HG03039 (cell line): ENCODE measurements around the gene CORO2B.

Experiments used
- ATAC-seq: cut with Tn5 transposase; IDR thresholded peaks from one replicate; pipeline ENCODE4 v1.9.1; 2021; ENCODE audit warnings: mild to moderate bottlenecking, moderate library complexity; ENCODE audit not compliant: unreplicated experiment

CORO2B gene, protein sequence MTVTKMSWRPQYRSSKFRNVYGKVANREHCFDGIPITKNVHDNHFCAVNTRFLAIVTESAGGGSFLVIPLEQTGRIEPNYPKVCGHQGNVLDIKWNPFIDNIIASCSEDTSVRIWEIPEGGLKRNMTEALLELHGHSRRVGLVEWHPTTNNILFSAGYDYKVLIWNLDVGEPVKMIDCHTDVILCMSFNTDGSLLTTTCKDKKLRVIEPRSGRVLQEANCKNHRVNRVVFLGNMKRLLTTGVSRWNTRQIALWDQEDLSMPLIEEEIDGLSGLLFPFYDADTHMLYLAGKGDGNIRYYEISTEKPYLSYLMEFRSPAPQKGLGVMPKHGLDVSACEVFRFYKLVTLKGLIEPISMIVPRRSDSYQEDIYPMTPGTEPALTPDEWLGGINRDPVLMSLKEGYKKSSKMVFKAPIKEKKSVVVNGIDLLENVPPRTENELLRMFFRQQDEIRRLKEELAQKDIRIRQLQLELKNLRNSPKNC

DNA sequence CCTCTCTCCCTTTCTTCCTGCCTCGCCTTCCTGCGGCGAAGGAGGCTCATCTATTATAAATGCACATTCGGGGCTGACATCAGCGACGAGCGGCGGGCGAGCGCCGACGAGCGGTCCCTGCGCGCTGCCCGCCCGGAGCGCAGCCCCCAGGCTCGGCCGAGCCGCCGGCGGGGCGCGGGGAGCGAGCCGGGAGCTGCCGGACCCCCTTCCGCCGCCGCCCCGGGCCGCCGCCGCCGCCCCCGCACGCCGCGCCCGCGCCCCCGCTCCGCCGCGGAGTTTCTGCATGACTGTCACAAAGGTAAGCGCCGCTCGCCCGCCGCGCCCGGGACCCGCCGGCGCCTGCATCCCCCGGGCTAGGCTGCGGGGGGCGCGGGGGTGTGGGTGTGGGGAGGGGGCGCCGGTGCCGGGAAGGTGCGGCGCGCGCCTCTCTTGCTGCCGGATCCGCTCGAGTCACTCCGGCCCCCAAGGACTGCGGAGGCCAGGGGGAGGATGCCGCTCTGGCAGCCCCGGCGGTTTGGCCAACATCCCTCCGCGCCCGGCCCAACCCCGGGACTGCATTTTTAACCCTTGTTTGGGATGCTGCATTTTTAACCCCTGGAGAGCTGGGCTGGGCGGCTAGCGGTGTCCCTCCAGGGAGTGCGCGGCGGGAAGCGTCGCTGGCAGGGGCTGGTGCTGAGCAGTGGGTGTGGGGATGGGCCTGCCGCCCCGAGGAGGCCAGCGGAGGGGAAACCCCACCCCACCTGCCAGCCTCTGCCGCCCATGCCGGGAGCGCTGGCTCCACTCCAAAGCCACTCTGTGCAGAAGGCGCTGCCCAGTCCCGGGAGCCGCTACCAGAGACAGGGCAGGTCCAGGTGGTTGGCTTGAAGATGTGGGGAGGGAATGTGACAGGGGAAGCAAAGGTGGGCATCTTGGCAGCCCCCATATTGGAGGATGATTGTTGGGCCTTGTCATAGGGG is at the start of gene CORO2B:
TSS of gene CORO2B (plus strand) at position 14 of the 956 bp plus-strand sequence. CDS start at position 284, 270 bp downstream.
- no peak for ATAC-seq

DNA sequence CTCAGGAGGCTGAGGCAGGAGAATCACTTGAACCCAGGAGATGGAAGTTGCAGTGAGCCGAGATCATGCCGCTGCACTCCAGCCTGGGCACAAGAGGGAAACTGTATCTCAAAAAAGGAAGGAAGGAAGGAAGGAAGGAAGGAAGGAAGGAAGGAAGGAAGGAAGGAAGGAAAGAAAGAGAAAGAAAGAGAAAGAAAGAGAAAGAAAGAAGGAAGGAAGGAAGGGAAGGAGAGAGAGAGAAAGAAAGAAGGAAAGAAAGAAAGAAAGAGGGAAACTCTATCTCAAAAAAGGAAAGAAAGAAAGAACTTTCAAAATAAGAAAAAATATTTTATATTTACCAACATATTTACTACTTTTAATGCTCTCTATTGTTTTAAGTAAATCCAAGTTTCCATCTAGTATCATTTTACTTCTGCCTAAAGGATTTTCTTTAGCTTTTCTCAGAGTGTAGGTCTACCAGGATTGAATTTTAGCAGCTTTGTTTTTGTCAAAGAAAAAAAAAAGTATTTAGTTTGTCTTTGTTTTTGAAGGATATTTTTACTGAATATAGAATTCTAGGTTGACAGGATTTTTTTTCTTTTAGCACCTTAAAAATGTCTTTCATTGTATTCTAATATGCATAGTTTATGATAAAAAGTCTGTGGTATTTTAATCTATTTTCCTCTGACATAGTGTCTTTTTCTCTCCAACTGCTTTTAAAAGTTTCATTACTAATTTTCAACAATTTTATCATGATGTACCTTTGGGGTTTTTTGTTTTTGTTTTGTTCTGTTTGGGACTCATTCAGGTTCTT is 47.2 kb upstream of the CORO2B start:
- no peak for ATAC-seq

DNA sequence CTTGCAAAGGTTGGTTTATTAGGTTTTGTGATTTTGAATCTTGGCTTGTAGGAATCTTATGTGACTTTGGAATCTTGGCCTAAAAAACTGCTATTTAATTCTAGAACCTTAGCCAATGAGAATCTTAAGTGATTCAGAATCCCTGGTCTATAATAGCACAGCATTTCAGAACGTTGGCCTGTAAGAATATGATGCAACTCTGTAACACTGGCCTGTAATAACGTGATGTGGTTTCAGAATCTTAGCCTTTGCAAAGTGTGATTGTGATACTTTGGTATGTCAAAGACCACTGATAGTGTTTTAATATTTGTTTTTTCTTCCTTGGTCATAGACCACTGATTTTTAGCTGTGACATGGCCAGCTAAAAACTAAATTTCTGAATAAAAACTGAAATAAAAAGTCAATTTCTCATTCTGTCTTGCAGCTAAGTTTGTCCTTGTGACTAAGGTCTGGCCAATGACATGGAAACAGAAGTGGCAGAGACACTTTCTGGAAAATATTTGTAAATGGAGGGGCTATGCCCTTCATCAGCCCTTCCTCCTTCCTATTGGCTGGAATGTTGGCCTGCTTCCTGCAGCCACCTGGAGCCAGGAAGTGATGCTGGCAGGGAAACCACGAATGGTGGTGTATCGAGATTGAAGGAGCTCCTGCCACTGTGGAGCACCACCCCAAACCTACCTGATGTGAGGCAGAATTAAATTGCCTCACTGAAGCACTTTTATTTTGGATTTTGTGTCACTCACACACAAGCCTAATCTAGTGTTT is 42.3 kb upstream of the CORO2B start:
- no peak for ATAC-seq

DNA sequence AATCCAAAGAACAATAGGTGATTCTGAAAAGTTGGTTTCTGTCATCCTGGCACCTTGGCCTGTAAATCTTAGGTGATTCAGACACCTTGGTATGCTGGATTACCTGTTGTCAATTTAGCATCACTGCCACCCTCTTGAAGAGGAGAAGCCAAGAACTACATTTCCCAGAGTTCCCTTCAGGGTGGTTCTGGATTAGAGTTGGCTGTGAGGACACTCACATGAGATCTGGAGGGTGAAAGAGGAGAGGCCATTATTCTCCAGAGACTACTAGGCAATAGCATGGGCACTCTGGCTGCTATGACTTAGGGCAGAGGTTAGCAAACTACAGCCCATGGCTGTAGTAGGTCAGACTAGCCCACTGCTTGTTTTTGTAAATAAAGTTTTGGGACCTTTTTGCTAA is 41.7 kb upstream of the CORO2B start:
- ATAC-seq, result no peak

DNA sequence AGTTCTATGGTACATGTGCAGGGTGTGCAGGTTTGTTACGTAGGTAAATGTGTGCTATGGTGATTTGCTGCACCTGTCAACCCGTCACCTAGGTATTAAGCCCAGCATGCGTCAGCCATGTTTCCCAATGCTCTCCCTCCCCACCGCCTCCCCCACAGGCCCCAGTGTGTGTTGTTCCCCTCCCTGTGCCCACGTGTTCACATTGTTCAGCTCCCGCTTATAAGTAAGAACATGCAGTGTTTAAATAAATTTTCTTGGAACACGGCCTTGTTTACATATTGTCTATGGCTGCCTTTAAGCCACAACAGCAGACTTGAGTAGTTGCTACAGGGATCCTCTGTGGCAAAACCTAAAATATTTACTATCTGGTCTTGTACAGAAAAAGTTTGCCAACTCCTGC is 41.3 kb upstream of the CORO2B start:
- ATAC-seq, result no peak

DNA sequence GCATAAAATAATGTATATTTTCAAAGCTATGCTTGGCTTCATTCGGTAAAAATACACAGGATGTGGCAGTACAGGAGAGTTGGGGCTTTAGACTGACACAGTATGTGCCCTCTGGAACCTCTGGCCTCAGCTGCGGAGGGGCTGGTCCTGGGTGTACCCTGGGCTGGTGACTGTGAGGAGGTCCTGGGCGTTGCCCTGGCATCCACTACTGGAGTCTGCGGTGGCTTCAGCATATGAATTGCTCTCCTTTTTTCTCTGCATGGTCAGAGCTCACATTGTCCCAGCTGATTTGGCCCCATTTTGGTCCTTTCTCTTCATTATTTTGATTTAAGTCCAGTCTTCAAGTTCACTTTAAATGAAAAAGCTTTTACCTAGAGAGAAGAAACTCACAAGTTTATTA is 40.5 kb upstream of the CORO2B start:
- ATAC-seq, result no peak

DNA sequence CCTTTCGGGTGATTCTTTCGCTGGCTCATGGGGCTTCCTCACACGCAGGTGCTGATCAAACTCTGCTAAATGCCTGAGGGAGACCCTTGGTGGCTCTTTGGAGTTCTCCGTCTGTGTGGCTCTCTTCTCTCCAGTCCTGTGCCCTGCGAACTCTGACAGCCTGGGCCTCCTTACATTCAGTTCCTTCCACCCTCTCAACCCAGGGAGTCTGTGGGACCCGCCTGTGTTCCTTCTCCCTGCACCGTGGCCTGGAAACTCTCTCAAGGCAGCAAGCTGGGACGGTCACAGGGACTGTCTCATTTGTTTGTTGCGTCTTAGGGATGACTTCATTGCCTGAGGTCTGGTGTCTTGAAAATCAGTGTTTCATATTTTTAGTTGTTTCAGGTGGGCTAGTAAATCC is 37.0 kb upstream of the CORO2B start:
- no peak for ATAC-seq

DNA sequence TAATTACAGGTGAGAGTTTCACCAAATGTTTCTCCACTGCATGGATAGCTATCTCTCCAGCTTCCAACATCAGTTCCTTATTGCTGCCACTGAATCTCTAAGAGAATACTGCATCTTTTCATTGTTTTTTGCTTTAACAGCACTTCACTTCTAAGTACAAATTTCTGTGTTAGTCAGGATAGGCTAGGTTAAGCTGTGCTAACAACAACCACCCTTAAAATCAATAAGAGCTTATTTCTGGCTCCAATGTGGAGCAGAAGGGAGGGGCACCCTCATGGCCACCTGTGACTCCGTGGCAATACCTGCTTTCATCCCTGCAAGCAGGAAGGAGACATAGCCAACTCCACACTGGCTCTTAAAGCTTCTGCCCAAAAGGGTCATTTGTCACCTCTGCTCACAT is 36.4 kb upstream of the CORO2B start:
- ATAC-seq, result no peak

DNA sequence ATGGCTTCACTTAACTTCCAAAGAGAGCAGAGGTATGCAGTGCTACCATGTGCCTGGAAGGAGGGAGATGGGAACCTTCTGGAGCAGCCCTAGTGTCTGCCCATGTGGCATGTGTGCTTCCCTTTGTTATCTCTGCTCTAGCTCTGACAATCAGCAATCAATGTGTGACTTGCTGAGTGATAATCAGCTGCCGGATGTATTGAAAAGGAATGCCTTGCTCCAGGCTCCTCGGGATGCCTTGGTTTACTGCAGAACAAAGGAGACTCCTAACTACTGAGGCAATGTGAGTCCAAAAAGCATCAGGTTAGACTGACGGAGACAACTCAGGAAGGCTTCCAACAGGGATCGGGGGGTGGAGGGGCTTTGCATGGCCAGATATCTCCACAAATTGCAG is 36.0 kb upstream of the CORO2B start:
- no peak for ATAC-seq

DNA sequence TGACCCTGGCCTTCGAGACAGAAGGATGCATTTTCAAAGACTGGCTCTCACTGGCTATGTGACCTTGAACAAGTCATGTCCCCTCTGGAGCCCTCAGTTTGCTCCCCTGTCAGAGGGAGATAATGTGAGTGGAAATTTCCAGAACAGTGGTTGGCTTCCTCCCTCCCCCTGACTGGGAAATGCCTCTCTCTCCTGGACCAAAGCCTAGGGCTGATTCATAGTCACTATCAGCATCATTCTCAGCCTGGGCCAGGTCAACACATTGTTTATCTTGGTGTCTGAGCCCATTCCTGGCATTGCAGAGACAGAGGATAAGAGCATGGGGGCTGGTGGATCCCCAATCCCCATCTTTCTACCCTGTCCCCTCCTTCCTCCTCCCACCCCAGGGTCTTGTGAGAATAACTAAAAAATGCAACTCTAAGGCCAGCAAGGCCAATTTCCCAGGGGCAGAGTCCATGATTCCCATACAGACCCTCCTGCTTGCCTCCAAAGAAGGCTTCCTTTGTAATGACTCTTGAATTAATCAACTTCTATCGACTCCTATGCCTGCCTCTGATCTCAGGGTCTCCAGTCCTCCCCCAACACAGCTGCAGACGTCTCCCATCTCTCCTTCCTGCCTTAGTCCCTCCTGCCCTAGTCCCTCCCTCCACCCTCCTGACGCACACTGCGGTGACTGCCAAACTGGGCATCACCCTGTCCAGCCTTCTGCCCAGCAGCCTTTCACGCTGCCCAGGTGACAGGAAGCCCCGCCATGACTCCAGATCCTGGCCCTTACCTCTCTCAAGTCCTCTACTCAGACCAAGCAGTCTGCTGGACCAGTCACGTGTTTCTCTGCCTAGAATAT is 35.4 kb upstream of the CORO2B start:
- ATAC-seq, result no peak

DNA sequence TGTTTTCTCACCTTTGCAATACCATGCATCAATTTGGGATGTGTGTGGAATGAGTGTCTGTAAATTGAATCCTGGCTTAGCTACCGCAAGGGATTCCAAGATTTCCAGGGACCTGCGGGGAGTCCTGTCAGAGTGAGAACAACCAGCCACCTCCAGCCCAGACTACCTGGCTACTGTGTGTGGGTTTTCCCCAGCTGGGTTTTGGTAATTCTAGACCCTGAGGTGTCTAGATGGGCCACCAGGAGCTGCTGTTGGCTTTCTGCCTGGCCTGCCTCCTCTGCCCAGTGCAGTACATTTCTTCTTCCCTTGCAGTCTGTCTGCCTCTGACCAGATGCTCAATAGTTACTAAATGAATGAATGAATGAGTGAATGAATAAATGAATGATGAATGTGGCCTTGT is 32.5 kb upstream of the CORO2B start:
- ATAC-seq, result no peak

DNA sequence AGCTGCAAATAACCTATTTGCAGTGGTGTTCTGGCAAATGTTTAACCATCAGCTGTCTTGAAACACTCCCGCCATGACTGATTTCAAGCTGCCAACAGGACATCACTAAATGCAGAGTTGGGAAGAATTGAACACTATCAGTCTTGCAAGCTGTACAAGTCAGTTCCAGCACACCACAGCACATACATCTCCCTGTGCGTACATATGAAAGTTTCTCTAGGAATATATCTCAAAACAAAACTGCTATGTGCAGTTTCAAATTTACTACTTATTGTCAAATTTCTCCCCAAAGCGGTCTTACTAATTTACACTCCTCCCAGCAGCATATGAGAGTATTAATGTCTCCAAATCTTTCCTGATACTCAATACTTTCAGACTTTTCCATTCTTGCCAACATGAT is 30.4 kb upstream of the CORO2B start:
- ATAC-seq, result no peak

DNA sequence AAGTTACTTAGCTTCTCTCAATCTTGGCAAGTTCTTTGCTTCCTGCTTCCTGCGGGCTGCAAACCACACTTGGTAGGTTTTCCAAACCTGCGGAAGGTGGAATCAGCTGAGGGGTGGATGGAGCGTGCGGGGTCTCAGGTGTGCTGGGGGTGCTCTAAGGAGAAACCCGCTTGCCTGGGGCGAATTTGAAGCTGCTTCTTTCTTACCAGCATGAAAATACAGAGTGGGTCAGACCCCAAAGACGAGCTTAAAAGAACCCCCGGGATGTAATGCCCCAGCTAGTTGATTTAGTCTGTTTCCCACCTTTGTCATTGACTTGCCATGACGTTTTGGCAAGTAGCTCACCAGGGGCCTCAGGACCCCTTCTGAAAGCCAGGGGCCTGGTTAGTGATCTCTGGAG is 28.8 kb upstream of the CORO2B start:
- ATAC-seq, result no peak

DNA sequence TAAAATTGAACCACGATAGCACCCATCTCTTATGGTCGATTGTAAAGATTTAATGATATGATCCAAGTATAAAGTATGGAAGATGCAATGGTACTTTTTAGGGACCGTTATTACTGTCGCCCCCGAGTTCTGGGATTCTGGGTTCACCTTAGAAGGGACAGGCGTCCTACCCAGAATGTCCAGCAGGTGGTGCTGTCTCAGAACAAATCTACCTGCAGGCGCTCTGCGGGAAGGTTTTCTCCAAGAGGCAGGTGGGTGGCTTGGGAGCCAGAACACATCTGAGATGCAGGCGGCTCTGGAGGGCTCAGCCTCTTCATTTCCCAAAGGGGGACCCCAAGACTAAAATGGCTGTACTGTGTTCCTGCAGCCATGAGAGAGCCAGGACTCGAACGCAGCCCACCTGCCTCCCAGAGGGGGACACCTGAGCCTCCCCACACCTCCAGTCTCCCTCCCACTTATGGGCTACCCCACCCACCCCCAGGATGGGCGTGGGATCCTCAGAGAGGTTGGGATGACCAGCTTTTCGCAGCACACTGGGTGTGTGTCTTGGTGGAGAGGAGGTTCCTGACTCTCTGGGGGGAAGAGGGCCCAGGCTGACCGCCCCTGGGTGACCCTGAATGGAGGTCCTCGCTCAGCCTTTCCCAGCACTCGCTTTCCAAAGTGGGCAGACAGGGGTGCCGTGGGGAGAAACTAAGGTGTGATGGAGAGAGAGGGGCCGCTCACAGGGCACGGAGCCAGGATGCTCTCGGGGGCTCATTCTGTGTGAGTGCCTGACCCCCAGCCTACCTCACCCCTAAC is 28.1 kb upstream of the CORO2B start:
- ATAC-seq, result no peak

DNA sequence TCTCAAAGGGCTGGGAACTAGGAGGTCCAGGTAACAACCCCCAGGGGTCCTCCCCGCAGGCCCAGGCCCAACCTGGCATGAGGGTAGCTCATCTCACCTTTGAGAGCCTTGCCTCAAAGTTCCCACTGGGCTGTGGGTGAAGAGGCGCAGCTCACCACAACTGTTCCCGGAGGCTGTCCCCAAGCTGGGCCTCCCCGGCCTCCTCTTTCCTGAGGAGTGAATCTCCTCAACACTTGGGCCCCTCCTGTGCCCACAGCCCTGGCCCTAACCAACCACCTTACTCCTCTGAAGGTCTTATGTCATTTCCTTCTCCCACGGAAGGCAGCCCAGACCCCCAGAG is 27.5 kb upstream of the CORO2B start:
- ATAC-seq, result no peak

DNA sequence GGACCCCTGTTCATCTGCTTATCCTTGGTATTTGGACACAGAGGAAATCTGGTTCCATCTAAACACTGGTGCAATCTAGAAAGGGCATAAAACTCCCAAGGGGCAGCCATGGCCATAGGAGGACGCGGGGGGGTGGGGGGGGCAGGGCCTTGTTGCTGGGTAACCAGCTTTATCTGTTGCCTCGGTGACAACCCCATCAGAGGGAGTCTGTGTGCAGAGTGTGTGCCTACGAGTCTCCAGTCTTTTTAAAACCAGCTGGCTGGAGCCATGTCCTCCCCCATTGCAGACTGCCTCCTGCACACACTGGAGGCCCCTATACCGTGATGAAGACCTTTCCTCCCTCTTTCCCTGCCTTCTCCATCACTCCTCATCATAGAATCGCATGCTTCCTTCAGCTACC is 26.4 kb upstream of the CORO2B start:
- ATAC-seq, result no peak

DNA sequence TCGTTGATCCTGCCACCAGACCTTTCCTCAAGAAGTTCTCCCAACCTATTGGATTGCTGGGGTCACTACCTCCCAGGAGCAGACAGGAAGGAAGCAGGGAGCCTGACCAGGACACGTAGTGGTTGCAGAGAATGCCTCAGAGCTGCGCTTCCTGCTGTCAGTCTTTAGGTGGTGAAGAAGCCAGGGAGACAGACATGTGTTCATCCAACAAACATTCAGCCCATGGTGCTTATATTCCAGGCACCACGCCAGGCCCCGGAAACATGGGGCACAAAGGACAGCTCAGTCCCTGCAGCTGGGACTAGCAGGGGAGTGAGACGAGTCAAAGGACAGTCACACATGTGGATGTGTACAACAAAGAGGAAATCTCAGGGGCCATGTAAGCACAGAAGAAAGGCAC is 26.0 kb upstream of the CORO2B start:
- no peak for ATAC-seq

DNA sequence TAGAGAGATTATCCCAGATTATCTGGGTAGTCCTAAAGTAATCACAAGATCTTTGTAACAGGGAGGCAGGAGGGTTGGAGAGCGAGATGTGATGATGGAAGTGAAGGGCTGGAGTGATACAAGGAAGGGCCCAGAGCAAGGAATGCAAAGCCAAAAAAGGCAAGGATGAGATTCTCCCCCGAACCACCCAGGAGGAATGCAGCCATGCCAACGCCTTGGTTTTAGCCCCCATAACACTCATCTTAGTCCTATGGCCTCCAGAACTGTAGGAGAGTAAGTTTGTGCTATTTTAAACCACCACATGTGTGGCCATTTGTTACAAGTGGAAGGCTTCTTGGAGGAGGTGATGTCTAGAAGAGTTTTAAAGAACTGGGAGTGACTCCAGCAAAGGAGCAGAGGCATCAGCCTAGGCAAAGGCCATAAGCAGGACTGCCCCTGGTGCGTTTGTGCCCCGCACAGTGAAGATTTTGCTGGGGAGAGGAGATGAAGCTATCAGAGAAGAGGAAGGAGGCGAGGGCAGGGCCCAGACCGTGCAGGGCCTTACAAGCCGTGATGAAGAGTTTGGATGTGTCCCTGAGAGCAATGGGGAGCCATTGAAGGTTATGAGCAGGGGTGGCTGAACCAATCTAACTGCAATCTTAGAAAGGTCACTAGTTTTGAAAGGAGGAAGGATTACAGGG is 25.3 kb upstream of the CORO2B start:
- no peak for ATAC-seq
